Renal cortical epithelial cell (primary cell): ENCODE measurements around the gene ADGRA3. TPM values are rescaled to one million over a fixed set of nuclear protein-coding genes. Genes with fewer than 3 reads are reported as not detected.

ENCODE experiments used
- DNase-seq: peaks from one replicate; pipeline ENCODE4 v3.0.0-alpha.2; 2011; ENCODE audit warnings: low read depth
- total RNA-seq: library from RNA; depleted of rRNA; stranded (reverse); fragments of >200 nt; gene quantifications from 2 replicates; pipeline ENCODE4 v1.2.3, GENCODE V29; 2014

Gene ADGRA3
- total RNA-seq, 1 donor from 2014 or later = 71.9 TPM

- peak; percentile 43 for DNase-seq
These were observed 158.8 kb downstream of the ADGRA3 start for GRCh38 chr4:22356987-22357596.

- DNase-seq = no peak
These were observed 167.5 kb downstream of the ADGRA3 start for GRCh38 chr4:22348410-22348809.

GRCh38 chr4:22345678-22346077 is 170.2 kb downstream of the ADGRA3 start:
- DNase-seq = no peak

GRCh38 chr4:22345055-22345454 is 170.8 kb downstream of the ADGRA3 start:
- DNase-seq = no peak

GRCh38 chr4:22343606-22344005 is 172.3 kb downstream of the ADGRA3 start:
- no peak for DNase-seq

GRCh38 chr4:22339491-22339890 is 176.4 kb downstream of the ADGRA3 start:
- no peak for DNase-seq

GRCh38 chr4:22338796-22339195 is 177.1 kb downstream of the ADGRA3 start:
- no peak for DNase-seq

Other genes with a start within 250 kb of the ADGRA3 start
- gene GBA3, start 176.9 kb upstream of the ADGRA3 start, total RNA-seq = 0.30 and 0.52 TPM in 2 replicates